Activated naive CD4-positive, alpha-beta T cell treated with anti-CD3 and anti-CD28 coated beads for 36 hours (primary cell): ENCODE data around the gene ARHGEF40. TPM values are rescaled to one million over a fixed set of nuclear protein-coding genes. Genes with fewer than 3 reads are reported as not detected.

Experiments
- CTCF ChIA-PET: fragments of 350-600 bp; sonication (Branson Sonifier 250); formaldehyde crosslinking; loops from one replicate; lab custom pipeline; 2021; ENCODE audit warnings: antibody characterized with exemption; lab: Charles Lee
- DNase-seq: peaks from one replicate; pipeline ENCODE4 v3.0.0-alpha.2; 2020
- H3K27ac Mint-ChIP-seq: one replicate; pipeline ENCODE4 v1.8.0; 2021; ENCODE audit warnings: mild to moderate bottlenecking, mixed read lengths
- H3K27me3 Mint-ChIP-seq: one replicate; pipeline ENCODE4 v1.8.0; 2021; ENCODE audit warnings: low read depth, mixed read lengths
- H3K36me3 Mint-ChIP-seq: one replicate; pipeline ENCODE4 v1.8.0; 2021; ENCODE audit warnings: low read depth, mixed read lengths
- H3K4me1 Mint-ChIP-seq: one replicate; pipeline ENCODE4 v1.8.0; 2021; ENCODE audit warnings: low read depth, mixed read lengths
- H3K4me3 Mint-ChIP-seq: one replicate; pipeline ENCODE4 v1.8.0; 2021; ENCODE audit warnings: mild to moderate bottlenecking, moderate library complexity, mixed read lengths
- H3K9me3 Mint-ChIP-seq: one replicate; pipeline ENCODE4 v1.8.0; 2021; ENCODE audit warnings: mixed read lengths
- intact Hi-C: fragments of 100-400 bp; cut with micrococcal nuclease; formaldehyde crosslinking; loops from one replicate; pipeline ENCODE4 v1.15.1; 2023
- microRNA-seq: library from miRNA; unstranded; fragments of <30 nt; microRNA quantifications from one replicate; pipeline ENCODE4 v1.2.0, GENCODE V29; 2022; ENCODE audit warnings: borderline microRNAs expressed, borderline replicate concordance
- total RNA-seq, 2 experiments: library from RNA; stranded (reverse); gene quantifications; one replicate each; pipeline ENCODE4 v1.2.3, GENCODE V29; 2021

ARHGEF40 gene
- total RNA-seq, 2 experiments from 2014 or later, result not detected

GRCh38 chr14:21121122-21121521 lies 51.0 kb downstream of the ARHGEF40 start:
- H3K9me3 Mint-ChIP-seq, result no peaks in the 10 kb centered on the region
- no peaks in the 10 kb centered on the region for H3K4me1 Mint-ChIP-seq
- H3K27ac Mint-ChIP-seq, result no peak overlapping the region
- intact Hi-C loops, result no loop called here
- no peaks in the 10 kb centered on the region for H3K36me3 Mint-ChIP-seq
- peaks cover 2% of the 10 kb centered on the region for H3K27me3 Mint-ChIP-seq
- CTCF ChIA-PET, result interaction anchor here (0.6 to 1.7 kb wide), 4 partner anchors 29 to 322 kb away, joined by 3 read pairs; no protein-coding TSS in a partner anchor
- no peak for DNase-seq
- H3K4me3 Mint-ChIP-seq, result no peak overlapping the region

- peaks cover 2% of the 10 kb centered on the region for H3K27me3 Mint-ChIP-seq
- no peak for DNase-seq
- no peaks in the 10 kb centered on the region for H3K4me1 Mint-ChIP-seq
- intact Hi-C loops, result no loop called here
- H3K9me3 Mint-ChIP-seq, result no peaks in the 10 kb centered on the region
- CTCF ChIA-PET, result interaction anchor here (0.5 to 4.4 kb wide), 5 partner anchors 9 to 405 kb away, joined by 3 to 21 read pairs (median 3); no protein-coding TSS in a partner anchor
- no peak overlapping the region for H3K27ac Mint-ChIP-seq
- H3K36me3 Mint-ChIP-seq, result no peaks in the 10 kb centered on the region
- no peak overlapping the region for H3K4me3 Mint-ChIP-seq
Measured at GRCh38 chr14:21123429-21123828, 53.3 kb downstream of the ARHGEF40 start.

- no peak for DNase-seq
- no peaks in the 10 kb centered on the region for H3K4me1 Mint-ChIP-seq
- CTCF ChIA-PET, result no interaction called here
- no peaks in the 10 kb centered on the region for H3K9me3 Mint-ChIP-seq
- no peaks in the 10 kb centered on the region for H3K36me3 Mint-ChIP-seq
- H3K27me3 Mint-ChIP-seq, result no peaks in the 10 kb centered on the region
- no peak overlapping the region for H3K4me3 Mint-ChIP-seq
- intact Hi-C loops, result no loop called here
- no peak overlapping the region for H3K27ac Mint-ChIP-seq
Measured at GRCh38 chr14:21133901-21134300, 63.8 kb downstream of the ARHGEF40 start.

- DNase-seq, result no peak
- Mint-ChIP-seq H3K4me1 (no peaks in the 10 kb centered on the region), H3K4me3 (no peak overlapping the region), H3K27ac (no peak overlapping the region), H3K27me3 (no peaks in the 10 kb centered on the region), H3K9me3 (no peaks in the 10 kb centered on the region), H3K36me3 (no peaks in the 10 kb centered on the region)
- CTCF ChIA-PET, result interaction anchor here (0.5 to 3.0 kb wide), 10 partner anchors 11 to 384 kb away, joined by 3 to 21 read pairs (median 4); partner anchors contain the start of gene OR5AU1
- intact Hi-C loops, result no loop called here
Measured at GRCh38 chr14:21136024-21136423, 65.9 kb downstream of the ARHGEF40 start.

Small RNAs within 50 kb of the gene (microRNA-seq; reads per million reads assigned to microRNA genes)
- not detected for gene MIR6717

Other genes starting within 250 kb of the ARHGEF40 start
- not detected for gene RNASE3, start 178.9 kb upstream of the ARHGEF40 start, total RNA-seq
- not detected for gene RNASE2, start 114.8 kb upstream of the ARHGEF40 start, total RNA-seq
- gene METTL17, start 80.3 kb upstream of the ARHGEF40 start, total RNA-seq, result 10 to 100 TPM; 90.9 to 97.5 TPM
- not detected for gene SLC39A2, start 71.0 kb upstream of the ARHGEF40 start, total RNA-seq
- gene NDRG2, start 45.2 kb upstream of the ARHGEF40 start, total RNA-seq, result 1 to 10 TPM; 8.4 to 8.8 TPM
- not detected for gene TPPP2, start 40.1 kb upstream of the ARHGEF40 start, total RNA-seq
- not detected for gene RNASE13, start 35.5 kb upstream of the ARHGEF40 start, total RNA-seq
- gene RNASE7, start 27.9 kb upstream of the ARHGEF40 start, total RNA-seq, result not detected
- gene RNASE8, start 12.5 kb upstream of the ARHGEF40 start, total RNA-seq, result not detected
- 1 to 10 TPM; 8.3 to 9.2 TPM for gene ZNF219, start 28.4 kb downstream of the ARHGEF40 start, total RNA-seq
- gene TMEM253, start 30.8 kb downstream of the ARHGEF40 start, total RNA-seq, result not detected
- gene OR5AU1, start 85.8 kb downstream of the ARHGEF40 start, total RNA-seq, result not detected
- 1,000 to 10,000 TPM; 1,252 to 1,377 TPM for gene HNRNPC, start 199.1 kb downstream of the ARHGEF40 start, total RNA-seq
- gene RPGRIP1, start 209.8 kb downstream of the ARHGEF40 start, total RNA-seq, result not detected